Astrocyte of the spinal cord (primary cell): ENCODE results near the gene SNED1.

Source experiments
- DNase-seq: peaks from one replicate; pipeline ENCODE4 v3.0.0; 2011; ENCODE audit warnings: low read depth, low spot score
- H3K4me3 ChIP-seq: 2 replicates; pipeline ENCODE4 v1.5.1; 2011; ENCODE audit warnings: low read depth, mild to moderate bottlenecking, low read length, moderate library complexity
- in situ Hi-C: cut with HindIII; loops from 2 replicates; pipeline ENCODE4 v1.10.0; 2017; ENCODE audit warnings: low sequenced_read_pairs
- TF ChIP-seq, protein P1 (sequence below): IDR thresholded peaks from 2 replicates; pipeline ENCODE4 v1.5.1; 2012; ENCODE audit warnings: low read depth, mild to moderate bottlenecking, low read length, inconsistent platforms

Gene SNED1

DNA sequence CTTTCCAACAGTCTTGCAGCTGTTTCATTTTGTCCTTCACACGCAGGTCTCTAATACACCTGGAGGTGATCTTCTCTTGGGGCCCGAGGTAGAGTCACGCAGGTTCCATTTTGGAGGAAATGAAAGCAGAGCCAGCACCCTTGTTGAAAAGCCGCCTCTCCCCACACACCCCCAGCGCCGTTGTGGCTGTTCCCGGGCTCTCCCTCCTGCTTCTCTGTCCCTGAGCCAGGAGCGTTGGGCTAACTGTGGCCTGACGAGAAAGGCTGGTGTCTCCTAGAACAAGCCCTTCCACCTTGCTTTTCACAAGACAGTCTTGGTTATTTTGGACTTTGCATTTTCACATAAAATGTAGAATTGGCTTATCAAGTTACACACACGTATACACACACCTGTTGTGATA is 16.3 kb downstream of the SNED1 start:
- TF ChIP-seq, protein P1, sequence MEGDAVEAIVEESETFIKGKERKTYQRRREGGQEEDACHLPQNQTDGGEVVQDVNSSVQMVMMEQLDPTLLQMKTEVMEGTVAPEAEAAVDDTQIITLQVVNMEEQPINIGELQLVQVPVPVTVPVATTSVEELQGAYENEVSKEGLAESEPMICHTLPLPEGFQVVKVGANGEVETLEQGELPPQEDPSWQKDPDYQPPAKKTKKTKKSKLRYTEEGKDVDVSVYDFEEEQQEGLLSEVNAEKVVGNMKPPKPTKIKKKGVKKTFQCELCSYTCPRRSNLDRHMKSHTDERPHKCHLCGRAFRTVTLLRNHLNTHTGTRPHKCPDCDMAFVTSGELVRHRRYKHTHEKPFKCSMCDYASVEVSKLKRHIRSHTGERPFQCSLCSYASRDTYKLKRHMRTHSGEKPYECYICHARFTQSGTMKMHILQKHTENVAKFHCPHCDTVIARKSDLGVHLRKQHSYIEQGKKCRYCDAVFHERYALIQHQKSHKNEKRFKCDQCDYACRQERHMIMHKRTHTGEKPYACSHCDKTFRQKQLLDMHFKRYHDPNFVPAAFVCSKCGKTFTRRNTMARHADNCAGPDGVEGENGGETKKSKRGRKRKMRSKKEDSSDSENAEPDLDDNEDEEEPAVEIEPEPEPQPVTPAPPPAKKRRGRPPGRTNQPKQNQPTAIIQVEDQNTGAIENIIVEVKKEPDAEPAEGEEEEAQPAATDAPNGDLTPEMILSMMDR: no peak
- in situ Hi-C loops: no loop called here
- no peak for DNase-seq

DNA sequence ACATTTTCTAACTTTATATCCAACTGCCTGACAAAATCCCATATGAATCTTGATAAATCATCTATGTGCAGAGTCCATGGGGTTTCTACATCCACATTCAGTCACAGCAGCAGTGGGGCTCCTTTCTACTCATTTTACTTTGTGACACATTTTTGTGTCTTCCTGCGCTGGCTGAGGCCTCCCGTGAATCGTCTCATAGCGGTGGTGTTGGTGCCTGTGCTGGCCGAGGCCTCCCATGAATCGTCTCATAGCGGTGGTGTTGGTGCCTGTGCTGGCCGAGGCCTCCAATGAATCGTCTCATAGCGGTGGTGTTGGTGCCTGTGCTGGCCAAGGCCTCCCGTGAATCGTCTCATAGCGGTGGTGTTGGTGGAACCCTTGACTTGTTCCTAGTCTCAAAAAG is 17.0 kb downstream of the SNED1 start:
- TF ChIP-seq, protein P1: no peak
- DNase-seq: no peak
- H3K4me3 ChIP-seq: no peak overlapping the region
- in situ Hi-C loops: no loop called here

More for the DNA sequence above, 16.3 kb downstream of the SNED1 start:
- H3K4me3 ChIP-seq: no peak overlapping the region

DNA sequence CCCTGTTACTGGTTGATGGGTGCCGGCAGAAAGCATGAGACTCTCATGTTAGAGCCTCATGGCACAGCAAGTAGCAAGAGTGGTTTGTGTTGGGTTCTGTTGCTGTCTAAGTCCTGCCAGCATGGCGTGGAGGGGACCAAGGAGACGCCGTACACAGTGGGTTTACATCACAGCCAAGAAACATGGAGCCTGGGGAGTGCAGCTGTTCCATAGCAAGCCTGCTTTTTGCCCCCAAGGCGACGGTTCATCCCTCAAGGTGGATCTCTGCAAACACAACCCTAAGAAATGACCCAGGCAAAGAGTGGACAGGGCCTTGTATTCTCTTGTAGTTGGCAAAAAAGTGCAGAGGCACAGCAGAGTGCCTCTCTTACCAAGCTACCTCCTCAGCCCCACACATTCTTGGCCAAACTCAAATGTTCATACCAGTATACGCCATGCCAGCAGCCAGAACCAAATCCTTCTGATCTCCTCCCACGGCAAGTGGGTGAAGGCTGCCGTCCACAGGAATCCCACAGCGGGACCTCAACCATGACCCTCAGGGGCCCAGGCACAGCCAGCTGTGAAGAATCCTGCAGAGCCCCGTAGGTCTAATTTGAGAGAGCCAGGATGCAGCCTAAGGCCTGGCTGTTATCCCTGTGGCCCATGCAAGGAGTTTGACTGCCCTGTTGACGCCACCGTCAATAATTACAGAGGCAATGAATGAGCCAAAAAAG is 19.0 kb downstream of the SNED1 start:
- no peak overlapping the region for H3K4me3 ChIP-seq
- no peak for DNase-seq
- TF ChIP-seq, protein P1: no peak
- in situ Hi-C loops: no loop called here

DNA sequence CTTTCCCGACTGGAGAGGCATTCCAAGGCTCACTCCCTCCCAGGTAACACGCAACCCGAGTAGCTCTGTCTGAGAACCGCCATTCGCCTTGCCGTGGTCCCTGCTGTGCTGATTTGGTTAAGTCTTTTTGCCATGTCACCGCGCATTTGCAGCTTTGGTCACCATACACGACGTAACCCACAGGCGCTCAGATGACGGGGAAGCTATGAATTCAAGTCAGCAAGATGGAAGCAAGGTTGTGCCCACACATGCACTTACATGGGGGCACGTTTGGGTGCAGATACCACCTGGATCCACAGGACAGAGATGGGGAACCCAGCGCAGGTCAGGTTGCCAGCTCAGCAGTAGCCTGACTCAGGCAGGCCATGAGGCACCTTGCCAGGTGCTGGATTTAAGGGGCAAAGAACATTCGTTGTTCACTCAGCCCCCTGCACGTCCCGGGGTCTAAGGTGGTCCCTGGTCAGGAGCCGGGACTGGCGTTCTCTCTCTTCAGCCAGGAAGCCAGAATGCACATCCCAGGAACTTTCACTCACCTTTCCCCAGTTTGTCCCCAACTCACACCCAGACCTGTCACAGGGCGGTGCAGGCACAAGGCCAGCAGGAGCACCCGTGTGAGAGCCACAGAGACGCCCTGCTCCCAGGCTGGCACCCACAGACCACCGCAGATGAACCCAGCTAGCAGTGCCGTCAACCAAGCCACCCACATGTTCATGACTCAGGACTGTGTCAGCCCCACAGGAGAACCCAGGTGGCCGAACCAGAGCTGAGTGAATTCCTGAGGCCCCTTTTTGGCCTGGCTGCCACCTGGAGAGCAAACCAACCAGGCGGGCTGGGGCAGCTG is 19.9 kb downstream of the SNED1 start:
- no peak for DNase-seq
- TF ChIP-seq, protein P1: no peak
- no peak overlapping the region for H3K4me3 ChIP-seq
- in situ Hi-C loops: no loop called here

DNA sequence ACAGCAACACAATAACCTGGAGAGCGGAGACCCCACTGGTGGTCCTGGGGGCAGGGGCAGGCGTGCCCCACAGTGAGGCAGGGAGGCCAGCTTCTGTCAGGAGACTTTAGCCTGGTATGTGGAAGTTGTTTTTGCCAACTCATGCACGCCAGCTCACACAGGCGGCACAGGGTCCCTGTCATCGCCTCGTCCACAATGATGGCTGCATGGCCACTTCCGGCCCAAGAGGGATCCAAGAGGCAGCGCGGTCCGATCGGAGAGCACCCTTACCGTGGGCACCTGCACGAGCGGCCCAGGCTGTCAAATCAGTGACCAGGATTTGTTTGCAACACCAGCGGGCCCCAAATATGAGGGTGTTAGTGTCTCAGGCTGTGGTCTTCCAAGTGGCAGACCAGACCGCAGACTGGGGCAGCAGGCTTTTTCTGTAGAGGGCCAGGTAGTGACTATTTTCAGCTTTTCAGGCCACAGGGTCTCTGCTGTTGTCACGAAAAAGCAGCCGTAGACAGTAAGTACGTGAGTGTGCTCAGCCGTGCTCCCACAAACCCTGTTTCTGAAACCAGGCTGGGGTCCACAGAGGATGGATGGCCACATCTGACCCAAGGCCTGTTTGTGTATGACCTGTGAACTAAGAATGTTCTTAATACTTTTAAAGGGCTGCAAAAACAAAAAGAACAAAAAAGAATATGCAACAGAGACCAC is 21.2 kb downstream of the SNED1 start:
- DNase-seq: no peak
- no peak overlapping the region for H3K4me3 ChIP-seq
- TF ChIP-seq, protein P1: no peak
- in situ Hi-C loops: no loop called here

DNA sequence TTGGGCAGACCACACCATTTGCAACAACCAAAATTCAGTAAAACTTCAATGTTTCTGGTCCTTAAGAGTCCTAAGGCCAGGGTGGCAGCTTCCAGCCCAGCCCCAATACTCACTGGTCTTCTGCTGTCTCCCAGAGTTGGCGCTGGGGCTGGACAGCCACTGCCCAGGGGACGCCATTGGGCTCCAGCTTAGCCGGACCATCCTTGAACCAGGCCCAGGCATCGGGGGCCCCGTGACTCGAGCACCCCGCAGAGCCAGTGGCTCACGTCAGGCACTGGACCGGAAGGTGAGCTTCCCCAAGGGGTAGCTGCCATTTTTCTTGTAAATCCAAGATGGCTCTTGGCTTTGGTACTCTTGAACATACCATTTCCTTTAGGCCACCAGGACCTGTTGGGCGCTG is 21.8 kb downstream of the SNED1 start:
- no peak overlapping the region for H3K4me3 ChIP-seq
- TF ChIP-seq, protein P1: no peak
- in situ Hi-C loops: no loop called here
- DNase-seq: no peak
